ENCODE results near the gene SPDYA. TPM values are rescaled to one million over a fixed set of nuclear protein-coding genes. Genes with fewer than 3 reads are reported as not detected.
A peak's percentile ranks its signal among the peaks of the same experiment; 100 is the strongest.

The SPDYA gene
- total RNA-seq, 1 experiment from 2014 or later, result 0.87 TPM

- ChIA-PET POLR2A (no interaction called here), CTCF (interaction anchor here (0.6 kb wide), 1 partner anchor 15 kb away, joined by 3 read pairs; no protein-coding TSS in a partner anchor)
- BruUV-seq (replicated peaks), result no TSS peak
- Histone ChIP-seq H3K4me1 (ENCODE audit: control insufficient read depth, insufficient read depth, low read length) (no peaks in the 10 kb centered on the region), H3K9me3 (ENCODE audit: control insufficient read depth, insufficient read depth, low read depth, low read length) (no peaks in the 10 kb centered on the region), H3K36me3 (ENCODE audit: control insufficient read depth, insufficient read depth, low read length) (peaks cover 30% of the 10 kb centered on the region), H3K27me3 (ENCODE audit: control insufficient read depth, insufficient read depth, low read length) (no peaks in the 10 kb centered on the region), H3K4me3 (ENCODE audit: low read depth in 2 of 2, low read length in 2 of 2) (no peak overlapping the region), H3K27ac (ENCODE audit: low read length) (no peak overlapping the region)
- TF ChIP-seq SIN3A (IDR thresholded peaks at IDR 0.05; ENCODE audit: borderline replicate concordance, insufficient read depth, low read depth, low read length) (no peak), CTCF (IDR thresholded peaks at IDR 0.05) (no peak), POLR2AphosphoS5 (IDR thresholded peaks at IDR 0.05; ENCODE audit: low read depth, low read length) (no peak), TCF7L2 (IDR thresholded peaks at IDR 0.05; ENCODE audit: low read depth, low read length) (no peak), REST (IDR thresholded peaks at IDR 0.05; ENCODE audit: insufficient read depth in 1 of 2, low read depth in 2 of 2, low read length in 1 of 2) (no peak)
- no peak for ATAC-seq
- intact Hi-C loops (cut with micrococcal nuclease; ENCODE audit: unreplicated experiment) (no loop called here), in situ Hi-C loops (cut with HindIII; ENCODE audit: low pct_unique_long_range_greater_than_20kb, low sequenced_read_pairs) (loop anchor here (5.0 kb wide), 1 partner anchor 39 kb away; no protein-coding TSS in a partner anchor)
- DNase-seq (ENCODE audit: low read depth, low spot score), result no peak
Observed at GRCh38 chr2:28802975-28803429, 7.6 kb upstream of the SPDYA start.

- TF ChIP-seq REST (IDR thresholded peaks at IDR 0.05; ENCODE audit: insufficient read depth in 1 of 2, low read depth in 2 of 2, low read length in 1 of 2) (no peak), TCF7L2 (IDR thresholded peaks at IDR 0.05; ENCODE audit: low read depth, low read length) (no peak), SIN3A (IDR thresholded peaks at IDR 0.05; ENCODE audit: borderline replicate concordance, insufficient read depth, low read depth, low read length) (no peak), CTCF (IDR thresholded peaks at IDR 0.05) (no peak), POLR2AphosphoS5 (IDR thresholded peaks at IDR 0.05; ENCODE audit: low read depth, low read length) (no peak)
- H3K27me3 ChIP-seq (ENCODE audit: control insufficient read depth, insufficient read depth, low read length), result no peaks in the 10 kb centered on the region
- in situ Hi-C loops (cut with HindIII; ENCODE audit: low pct_unique_long_range_greater_than_20kb, low sequenced_read_pairs) (no loop called here), intact Hi-C loops (cut with micrococcal nuclease; ENCODE audit: unreplicated experiment) (no loop called here)
- ATAC-seq, result peak; percentile 18; the same call in 1 of the 2 replicates
- H3K9me3 ChIP-seq (ENCODE audit: control insufficient read depth, insufficient read depth, low read depth, low read length), result no peaks in the 10 kb centered on the region
- H3K4me3 ChIP-seq (ENCODE audit: low read depth in 2 of 2, low read length in 2 of 2), result peak overlapping the region; percentile 34; a peak in 3 of 4 replicates
- H3K36me3 ChIP-seq (ENCODE audit: control insufficient read depth, insufficient read depth, low read length), result no peaks in the 10 kb centered on the region
- ChIA-PET CTCF (no interaction called here), POLR2A (no interaction called here)
- no peak for DNase-seq (ENCODE audit: low read depth, low spot score)
- H3K4me1 ChIP-seq (ENCODE audit: control insufficient read depth, insufficient read depth, low read length), result no peaks in the 10 kb centered on the region
- 0 out of 2 replicates have a peak overlapping the region, but pooled peaks have one; percentile 32 for H3K27ac ChIP-seq (ENCODE audit: low read length)
- no TSS peak for BruUV-seq (replicated peaks)
Observed at GRCh38 chr2:28809927-28810326, 707 bp upstream of the SPDYA start.
